Measurements from ENCODE around the gene ARHGAP27. TPM values are rescaled to one million over a fixed set of nuclear protein-coding genes. Genes with fewer than 3 reads are reported as not detected.

The ARHGAP27 gene
- total RNA-seq, 4 donors from 2014 or later = 194 to 489 (median 294) TPM

GRCh38 chr17:45380991-45381390 is 51.7 kb downstream of the ARHGAP27 start:
- Histone ChIP-seq H3K4me3 (no peak overlapping the region), H3K36me3 (no peaks in the 10 kb centered on the region), H3K4me1 (peaks cover 0 to 10% (median 0%) of the 10 kb centered on the region in 4 donors), H3K9me3 (no peaks in the 10 kb centered on the region), H3K27me3 (no peaks in the 10 kb centered on the region), H3K27ac (no peak overlapping the region)
- in situ Hi-C loops (cut with MboI; ENCODE audit: low pct_ligation_motif_present in 1 of 4, low pct_unique_long_range_greater_than_20kb in 1 of 4, low sequenced_read_pairs in 3 of 4) = loop anchor here in 3 of 4 donors (5.0 to 10.0 kb wide), 4 partner anchors 99 to 166 kb away; no protein-coding TSS in a partner anchor
- TF ChIP-seq POLR2AphosphoS5 (IDR thresholded peaks at IDR 0.05) = no peak
- TF ChIP-seq POLR2A (IDR thresholded peaks at IDR 0.05) = no peak
- TF ChIP-seq CTCF (IDR thresholded peaks at IDR 0.05) = no peak
- TF ChIP-seq EP300 (IDR thresholded peaks at IDR 0.05; ENCODE audit: low read depth) = no peak
- DNase-seq = no peak
- WGBS, 2 donors (ENCODE audit: low coverage in 1 of 2) = 45 to 71% methylated on average over 2 to 8 of the region's 8 CpGs
- intact Hi-C loops (cut with DNase I; ENCODE audit: low total_unique reads) = no loop called here

GRCh38 chr17:45380046-45380765 is 52.5 kb downstream of the ARHGAP27 start:
- in situ Hi-C loops (cut with MboI; ENCODE audit: low pct_ligation_motif_present in 1 of 4, low pct_unique_long_range_greater_than_20kb in 1 of 4, low sequenced_read_pairs in 3 of 4) (loop anchor here in 3 of 4 donors (5.0 to 10.0 kb wide), 4 partner anchors 98 to 165 kb away; no protein-coding TSS in a partner anchor), intact Hi-C loops (cut with DNase I; ENCODE audit: low total_unique reads) (no loop called here)
- WGBS, 2 donors (ENCODE audit: low coverage in 1 of 2) = 78 to 100% methylated on average over 5 to 12 of the region's 13 CpGs
- H3K9me3 ChIP-seq = no peaks in the 10 kb centered on the region
- H3K27ac ChIP-seq = no peak overlapping the region
- no peak for DNase-seq
- peaks cover 0 to 7% (median 0%) of the 10 kb centered on the region in 4 donors for H3K4me1 ChIP-seq
- H3K4me3 ChIP-seq = no peak overlapping the region
- TF ChIP-seq CTCF (IDR thresholded peaks at IDR 0.05) (no peak), EP300 (IDR thresholded peaks at IDR 0.05; ENCODE audit: low read depth) (no peak), POLR2AphosphoS5 (IDR thresholded peaks at IDR 0.05) (no peak), POLR2A (IDR thresholded peaks at IDR 0.05) (no peak)
- H3K27me3 ChIP-seq = no peaks in the 10 kb centered on the region
- H3K36me3 ChIP-seq = no peaks in the 10 kb centered on the region

DNA sequence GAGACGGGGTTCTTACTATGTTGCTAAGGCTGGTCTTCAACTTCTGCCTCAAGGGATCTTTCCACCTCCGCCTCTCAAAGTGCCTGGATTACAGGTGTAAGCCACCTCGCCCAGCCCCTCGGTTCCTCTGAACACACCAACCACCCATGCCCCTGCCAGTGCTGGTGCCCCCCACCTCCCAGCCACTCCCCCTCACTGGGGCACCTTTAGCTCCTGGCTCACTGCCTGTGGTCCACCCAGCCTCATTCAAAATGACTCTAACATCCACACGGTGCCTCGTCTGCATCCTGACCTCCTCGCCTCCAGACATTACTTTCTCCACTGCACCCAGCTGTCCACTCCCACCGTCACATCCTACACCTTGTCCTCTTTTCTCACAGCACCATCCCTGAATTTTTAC is 55.3 kb downstream of the ARHGAP27 start:
- WGBS, 2 donors (ENCODE audit: low coverage in 1 of 2) = 75 to 82% methylated on average over 4 to 8 of the region's 8 CpGs
- no peak overlapping the region for H3K4me3 ChIP-seq
- no peaks in the 10 kb centered on the region for H3K36me3 ChIP-seq
- intact Hi-C loops (cut with DNase I; ENCODE audit: low total_unique reads) = no loop called here
- H3K9me3 ChIP-seq = no peaks in the 10 kb centered on the region
- in situ Hi-C loops (cut with MboI; ENCODE audit: low pct_ligation_motif_present in 1 of 4, low pct_unique_long_range_greater_than_20kb in 1 of 4, low sequenced_read_pairs in 3 of 4) = loop anchor here in 1 of 4 donors (5.0 kb wide), 1 partner anchor 100 kb away; no protein-coding TSS in a partner anchor
- H3K27me3 ChIP-seq = no peaks in the 10 kb centered on the region
- peaks cover 0 to 7% (median 1%) of the 10 kb centered on the region in 4 donors for H3K4me1 ChIP-seq
- no peak for TF ChIP-seq CTCF (IDR thresholded peaks at IDR 0.05)
- TF ChIP-seq POLR2AphosphoS5 (IDR thresholded peaks at IDR 0.05) = no peak
- no peak for TF ChIP-seq POLR2A (IDR thresholded peaks at IDR 0.05)
- DNase-seq = no peak
- no peak overlapping the region for H3K27ac ChIP-seq

GRCh38 chr17:45376171-45377005 is 56.3 kb downstream of the ARHGAP27 start:
- Histone ChIP-seq H3K4me1 (peaks cover 3 to 17% (median 10%) of the 10 kb centered on the region in 4 donors), H3K9me3 (no peaks in the 10 kb centered on the region), H3K36me3 (no peaks in the 10 kb centered on the region), H3K27me3 (no peaks in the 10 kb centered on the region), H3K4me3 (no peak overlapping the region), H3K27ac (no peak overlapping the region)
- DNase-seq = no peak
- TF ChIP-seq CTCF (IDR thresholded peaks at IDR 0.05) (no peak), EP300 (IDR thresholded peaks at IDR 0.05; ENCODE audit: low read depth) (no peak), POLR2A (IDR thresholded peaks at IDR 0.05) (no peak), POLR2AphosphoS5 (IDR thresholded peaks at IDR 0.05) (no peak)
- WGBS, 2 donors (ENCODE audit: low coverage in 1 of 2) = 81 to 83% methylated on average over 6 to 9 of the region's 9 CpGs
- in situ Hi-C loops (cut with MboI; ENCODE audit: low pct_ligation_motif_present in 1 of 4, low pct_unique_long_range_greater_than_20kb in 1 of 4, low sequenced_read_pairs in 3 of 4) (loop anchor here in 1 of 4 donors (5.0 kb wide), 1 partner anchor 99 kb away; no protein-coding TSS in a partner anchor), intact Hi-C loops (cut with DNase I; ENCODE audit: low total_unique reads) (no loop called here)
